Measurements from ENCODE around the gene PRKCH. TPM values are rescaled to one million over a fixed set of nuclear protein-coding genes. Genes with fewer than 3 reads are reported as not detected.

PRKCH gene
- total RNA-seq, 1 donor from 2014 or later, result 8.4 TPM

- no peak for DNase-seq (ENCODE audit: low read depth)
- no peaks in the 10 kb centered on the region for H3K27me3 ChIP-seq (ENCODE audit: control insufficient read depth, insufficient read depth, low read length)
- H3K4me3 ChIP-seq (ENCODE audit: low read depth, low read length), result no peak overlapping the region
- no peaks in the 10 kb centered on the region for H3K36me3 ChIP-seq (ENCODE audit: control insufficient read depth, insufficient read depth, low read length)
- TF ChIP-seq, protein P1, sequence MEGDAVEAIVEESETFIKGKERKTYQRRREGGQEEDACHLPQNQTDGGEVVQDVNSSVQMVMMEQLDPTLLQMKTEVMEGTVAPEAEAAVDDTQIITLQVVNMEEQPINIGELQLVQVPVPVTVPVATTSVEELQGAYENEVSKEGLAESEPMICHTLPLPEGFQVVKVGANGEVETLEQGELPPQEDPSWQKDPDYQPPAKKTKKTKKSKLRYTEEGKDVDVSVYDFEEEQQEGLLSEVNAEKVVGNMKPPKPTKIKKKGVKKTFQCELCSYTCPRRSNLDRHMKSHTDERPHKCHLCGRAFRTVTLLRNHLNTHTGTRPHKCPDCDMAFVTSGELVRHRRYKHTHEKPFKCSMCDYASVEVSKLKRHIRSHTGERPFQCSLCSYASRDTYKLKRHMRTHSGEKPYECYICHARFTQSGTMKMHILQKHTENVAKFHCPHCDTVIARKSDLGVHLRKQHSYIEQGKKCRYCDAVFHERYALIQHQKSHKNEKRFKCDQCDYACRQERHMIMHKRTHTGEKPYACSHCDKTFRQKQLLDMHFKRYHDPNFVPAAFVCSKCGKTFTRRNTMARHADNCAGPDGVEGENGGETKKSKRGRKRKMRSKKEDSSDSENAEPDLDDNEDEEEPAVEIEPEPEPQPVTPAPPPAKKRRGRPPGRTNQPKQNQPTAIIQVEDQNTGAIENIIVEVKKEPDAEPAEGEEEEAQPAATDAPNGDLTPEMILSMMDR (IDR thresholded peaks at IDR 0.05; ENCODE audit: insufficient read depth, low read length, poor library complexity, severe bottlenecking), result no peak
Observed at GRCh38 chr14:61471297-61472005, 150.1 kb downstream of the PRKCH start.

GRCh38 chr14:61472011-61472672, 150.8 kb downstream of the PRKCH start:
- H3K27me3 ChIP-seq (ENCODE audit: control insufficient read depth, insufficient read depth, low read length), result no peaks in the 10 kb centered on the region
- TF ChIP-seq, protein P1 (IDR thresholded peaks at IDR 0.05; ENCODE audit: insufficient read depth, low read length, poor library complexity, severe bottlenecking), result no peak
- DNase-seq (ENCODE audit: low read depth), result peak; percentile 97
- peak overlapping the region; percentile 8 for H3K4me3 ChIP-seq (ENCODE audit: low read depth, low read length)
- H3K36me3 ChIP-seq (ENCODE audit: control insufficient read depth, insufficient read depth, low read length), result no peaks in the 10 kb centered on the region

DNA sequence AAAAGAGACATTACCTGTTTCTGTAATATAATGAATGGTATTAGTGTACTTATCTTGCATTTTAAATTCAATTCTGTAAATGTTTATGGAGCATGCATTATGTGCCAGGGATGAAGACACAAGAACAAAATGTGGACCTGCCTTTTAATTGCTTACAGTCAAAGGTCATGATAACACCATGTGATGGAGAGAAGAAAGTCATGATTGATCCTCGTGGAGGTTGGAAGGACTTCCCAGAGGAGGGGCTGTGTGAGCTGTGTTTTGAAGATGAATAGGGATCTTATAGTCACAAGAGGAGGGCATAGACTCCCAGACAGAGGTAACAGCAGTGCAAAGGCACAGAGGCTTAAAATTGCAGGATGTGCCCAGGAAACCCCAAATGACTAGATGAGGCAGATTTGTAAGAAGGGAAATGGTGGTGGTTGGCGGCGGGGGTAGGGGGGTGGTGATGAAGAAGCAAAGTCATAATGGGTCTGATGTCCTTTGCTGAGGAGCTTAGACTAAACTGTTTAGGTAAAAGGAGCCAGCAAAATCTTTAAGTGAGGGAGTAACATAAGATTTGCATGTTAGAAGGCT, 151.5 kb downstream of the PRKCH start:
- H3K36me3 ChIP-seq (ENCODE audit: control insufficient read depth, insufficient read depth, low read length), result no peaks in the 10 kb centered on the region
- no peak for DNase-seq (ENCODE audit: low read depth)

DNA sequence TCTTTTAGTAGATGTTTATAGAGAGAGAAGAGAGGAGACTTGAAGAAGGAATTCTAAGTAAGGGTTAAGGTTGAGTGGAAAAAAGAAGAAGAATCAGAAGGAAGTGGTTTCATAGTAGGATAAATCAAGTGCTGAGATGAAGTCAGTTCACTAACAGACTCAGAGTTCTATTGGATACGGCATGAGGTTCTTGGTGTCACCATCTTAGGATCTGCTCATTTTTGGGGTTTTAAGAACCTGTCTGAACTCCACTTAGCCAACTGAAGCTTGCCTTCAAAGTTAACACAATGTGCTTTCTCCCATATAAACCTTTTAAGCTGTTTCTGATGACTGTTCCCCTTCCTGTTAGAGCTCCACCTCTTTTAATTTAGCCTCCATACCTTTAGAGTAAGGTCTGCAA, 152.6 kb downstream of the PRKCH start:
- DNase-seq (ENCODE audit: low read depth), result no peak
- TF ChIP-seq, protein P1 (IDR thresholded peaks at IDR 0.05; ENCODE audit: insufficient read depth, low read length, poor library complexity, severe bottlenecking), result no peak
- no peaks in the 10 kb centered on the region for H3K36me3 ChIP-seq (ENCODE audit: control insufficient read depth, insufficient read depth, low read length)
- H3K4me3 ChIP-seq (ENCODE audit: low read depth, low read length), result no peak overlapping the region
- H3K27me3 ChIP-seq (ENCODE audit: control insufficient read depth, insufficient read depth, low read length), result no peaks in the 10 kb centered on the region

More for the DNA sequence above, 151.5 kb downstream of the PRKCH start:
- TF ChIP-seq, protein P1 (IDR thresholded peaks at IDR 0.05; ENCODE audit: insufficient read depth, low read length, poor library complexity, severe bottlenecking), result no peak
- no peak overlapping the region for H3K4me3 ChIP-seq (ENCODE audit: low read depth, low read length)
- H3K27me3 ChIP-seq (ENCODE audit: control insufficient read depth, insufficient read depth, low read length), result no peaks in the 10 kb centered on the region

DNA sequence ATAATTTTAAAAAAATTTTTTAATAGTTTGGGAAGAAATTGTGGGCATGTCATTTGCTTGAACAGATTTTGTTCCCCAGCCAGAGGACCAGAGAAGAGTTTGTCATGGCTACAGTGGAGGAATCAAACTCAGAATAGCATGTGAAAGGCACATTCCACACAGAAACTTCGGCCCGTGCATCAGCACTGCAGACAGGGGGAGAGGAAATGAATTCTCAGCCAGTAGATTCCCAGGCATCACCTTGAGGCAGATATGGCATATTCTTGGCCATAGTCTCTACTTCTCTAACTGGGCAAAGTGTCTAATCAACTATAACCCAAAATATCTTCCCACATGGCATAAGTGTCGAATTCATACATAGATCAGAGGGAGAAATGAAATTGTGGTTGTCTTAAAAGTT, 153.3 kb downstream of the PRKCH start:
- no peak overlapping the region for H3K4me3 ChIP-seq (ENCODE audit: low read depth, low read length)
- H3K36me3 ChIP-seq (ENCODE audit: control insufficient read depth, insufficient read depth, low read length), result no peaks in the 10 kb centered on the region

More for the DNA sequence above, 153.3 kb downstream of the PRKCH start:
- DNase-seq (ENCODE audit: low read depth), result no peak
- TF ChIP-seq, protein P1 (IDR thresholded peaks at IDR 0.05; ENCODE audit: insufficient read depth, low read length, poor library complexity, severe bottlenecking), result no peak
- H3K27me3 ChIP-seq (ENCODE audit: control insufficient read depth, insufficient read depth, low read length), result no peaks in the 10 kb centered on the region
